Chondrocyte (in vitro differentiated cells): ENCODE measurements around the gene SLC25A44. TPM values are rescaled to one million over a fixed set of nuclear protein-coding genes. Genes with fewer than 3 reads are reported as not detected.

Experiments used
- DNase-seq: peaks from one replicate; pipeline ENCODE4 v3.0.0; 2021; ENCODE audit warnings: mixed read lengths, low spot score
- H3K27ac Mint-ChIP-seq: one replicate; pipeline ENCODE4 v1.8.0; 2021; ENCODE audit warnings: mild to moderate bottlenecking, moderate library complexity, mixed read lengths; ENCODE audit not compliant: unreplicated experiment
- H3K27me3 Mint-ChIP-seq: 2 replicates; pipeline ENCODE4 v1.8.0; 2021; ENCODE audit warnings: low read depth, mixed read lengths
- H3K36me3 Mint-ChIP-seq: 2 replicates; pipeline ENCODE4 v1.8.0; 2021; ENCODE audit warnings: low read depth, mixed read lengths
- H3K4me1 Mint-ChIP-seq: 2 replicates; pipeline ENCODE4 v1.8.0; 2021; ENCODE audit warnings: low read depth, mild to moderate bottlenecking, mixed read lengths
- H3K4me3 Mint-ChIP-seq: one replicate; pipeline ENCODE4 v1.8.0; 2021; ENCODE audit warnings: mild to moderate bottlenecking, moderate library complexity, mixed read lengths; ENCODE audit not compliant: unreplicated experiment
- H3K9me3 Mint-ChIP-seq: 2 replicates; pipeline ENCODE4 v1.8.0; 2021; ENCODE audit warnings: low read depth, mixed read lengths
- CTCF ChIP-seq: fragments of 200-600 bp; sonication (generic); IDR thresholded peaks from 2 replicates; pipeline ENCODE4 v1.5.0; 2021; ENCODE audit warnings: antibody characterized with exemption, mild to moderate bottlenecking, moderate library complexity
- total RNA-seq: library from RNA; stranded (reverse); gene quantifications from 3 replicates; pipeline ENCODE4 v1.2.1, GENCODE V29; 2021

SLC25A44 gene
- total RNA-seq, 1 donor from 2014 or later = 13.4 TPM

GRCh38 chr1:156165083-156165482, 28.8 kb upstream of the SLC25A44 start:
- Mint-ChIP-seq H3K4me3 (no peak overlapping the region), H3K36me3 (peaks cover 7% of the 10 kb centered on the region), H3K27ac (no peak overlapping the region), H3K4me1 (peaks cover 16% of the 10 kb centered on the region), H3K27me3 (no peaks in the 10 kb centered on the region), H3K9me3 (peaks cover 3% of the 10 kb centered on the region)
- DNase-seq = no peak
- no peak for TF ChIP-seq CTCF

GRCh38 chr1:156167536-156167935, 26.4 kb upstream of the SLC25A44 start:
- peaks cover 3% of the 10 kb centered on the region for H3K9me3 Mint-ChIP-seq
- H3K27me3 Mint-ChIP-seq = no peaks in the 10 kb centered on the region
- H3K4me3 Mint-ChIP-seq = no peak overlapping the region
- DNase-seq = no peak
- peaks cover 7% of the 10 kb centered on the region for H3K36me3 Mint-ChIP-seq
- peak overlapping the region; percentile 4 for H3K27ac Mint-ChIP-seq
- H3K4me1 Mint-ChIP-seq = peaks cover 5% of the 10 kb centered on the region
- TF ChIP-seq CTCF = no peak

GRCh38 chr1:156172696-156173470, 21.0 kb upstream of the SLC25A44 start:
- Mint-ChIP-seq H3K36me3 (peaks cover 13% of the 10 kb centered on the region), H3K9me3 (no peaks in the 10 kb centered on the region), H3K4me3 (no peak overlapping the region), H3K27ac (no peak overlapping the region), H3K27me3 (no peaks in the 10 kb centered on the region), H3K4me1 (no peaks in the 10 kb centered on the region)
- DNase-seq = no peak
- no peak for TF ChIP-seq CTCF

- no peak overlapping the region for H3K27ac Mint-ChIP-seq
- DNase-seq = no peak
- H3K4me3 Mint-ChIP-seq = no peak overlapping the region
- no peaks in the 10 kb centered on the region for H3K9me3 Mint-ChIP-seq
- TF ChIP-seq CTCF = no peak
- no peaks in the 10 kb centered on the region for H3K27me3 Mint-ChIP-seq
- H3K4me1 Mint-ChIP-seq = no peaks in the 10 kb centered on the region
- peaks cover 16% of the 10 kb centered on the region for H3K36me3 Mint-ChIP-seq
Measured at GRCh38 chr1:156176610-156177210, 17.2 kb upstream of the SLC25A44 start.

- H3K4me3 Mint-ChIP-seq = no peak overlapping the region
Measured at GRCh38 chr1:156177919-156178654, 15.8 kb upstream of the SLC25A44 start.

More at GRCh38 chr1:156177919-156178654, 15.8 kb upstream of the SLC25A44 start:
- Mint-ChIP-seq H3K36me3 (peaks cover 16% of the 10 kb centered on the region), H3K4me1 (no peaks in the 10 kb centered on the region), H3K27me3 (no peaks in the 10 kb centered on the region), H3K27ac (no peak overlapping the region), H3K9me3 (no peaks in the 10 kb centered on the region)
- no peak for TF ChIP-seq CTCF
- no peak for DNase-seq
